Vagina (tissue), 2 donors: ENCODE data around the gene NT5C2.

Experiments used
- POLR2A ChIP-seq, 2 donors: fragments of 450-650 bp; IDR thresholded peaks; one replicate each; pipeline ENCODE4 v1.6.1; 2017; ENCODE audit warnings: antibody characterized with exemption in 2 of 2, mild to moderate bottlenecking in 2 of 2, moderate library complexity in 2 of 2
- POLR2AphosphoS5 ChIP-seq, 2 donors: sonication (generic); formaldehyde crosslinking; IDR thresholded peaks; one replicate each; pipeline ENCODE4 v1.9.0; 2017; ENCODE audit warnings: antibody characterized with exemption in 2 of 2, mild to moderate bottlenecking in 2 of 2, low read depth in 1 of 2; ENCODE audit not compliant: insufficient read depth in 1 of 2
- TF ChIP-seq, protein P1 (sequence below), 3 experiments: fragments of 450-650 bp in 2 of 3; fragments of 200-600 bp in 1 of 3; sonication (generic) in 1 of 3; IDR thresholded peaks; one replicate each; pipeline ENCODE4 v1.5.1; 2017 to 2019; ENCODE audit warnings: antibody characterized with exemption in 3 of 3, mild to moderate bottlenecking in 2 of 3, moderate library complexity in 2 of 3

- TF ChIP-seq, protein P1, sequence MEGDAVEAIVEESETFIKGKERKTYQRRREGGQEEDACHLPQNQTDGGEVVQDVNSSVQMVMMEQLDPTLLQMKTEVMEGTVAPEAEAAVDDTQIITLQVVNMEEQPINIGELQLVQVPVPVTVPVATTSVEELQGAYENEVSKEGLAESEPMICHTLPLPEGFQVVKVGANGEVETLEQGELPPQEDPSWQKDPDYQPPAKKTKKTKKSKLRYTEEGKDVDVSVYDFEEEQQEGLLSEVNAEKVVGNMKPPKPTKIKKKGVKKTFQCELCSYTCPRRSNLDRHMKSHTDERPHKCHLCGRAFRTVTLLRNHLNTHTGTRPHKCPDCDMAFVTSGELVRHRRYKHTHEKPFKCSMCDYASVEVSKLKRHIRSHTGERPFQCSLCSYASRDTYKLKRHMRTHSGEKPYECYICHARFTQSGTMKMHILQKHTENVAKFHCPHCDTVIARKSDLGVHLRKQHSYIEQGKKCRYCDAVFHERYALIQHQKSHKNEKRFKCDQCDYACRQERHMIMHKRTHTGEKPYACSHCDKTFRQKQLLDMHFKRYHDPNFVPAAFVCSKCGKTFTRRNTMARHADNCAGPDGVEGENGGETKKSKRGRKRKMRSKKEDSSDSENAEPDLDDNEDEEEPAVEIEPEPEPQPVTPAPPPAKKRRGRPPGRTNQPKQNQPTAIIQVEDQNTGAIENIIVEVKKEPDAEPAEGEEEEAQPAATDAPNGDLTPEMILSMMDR (IDR thresholded peaks at IDR 0.05), result no peak
- TF ChIP-seq POLR2A (IDR thresholded peaks at IDR 0.05), result no peak
- no peak for TF ChIP-seq POLR2AphosphoS5 (IDR thresholded peaks at IDR 0.05; ENCODE audit: insufficient read depth in 1 of 2, low read depth in 1 of 2)
Observed at GRCh38 chr10:103198648-103199047, 5.6 kb upstream of the NT5C2 start.
